CD8-positive, alpha-beta memory T cell (primary cell): Measurements from ENCODE around the gene PKHD1. TPM values are rescaled to one million over a fixed set of nuclear protein-coding genes. Genes with fewer than 3 reads are reported as not detected.

Experiments used
- CTCF ChIA-PET: fragments of 350-600 bp; sonication (Branson Sonifier 250); formaldehyde crosslinking; loops from one replicate; lab custom pipeline; 2021; ENCODE audit warnings: antibody characterized with exemption; lab: Charles Lee
- POLR2A ChIA-PET: fragments of 350-600 bp; sonication (Branson Sonifier 250); formaldehyde crosslinking; loops from one replicate; lab custom pipeline; 2021; ENCODE audit warnings: antibody characterized with exemption; lab: Charles Lee
- DNase-seq, 5 donors: peaks; one replicate each; pipeline versions ENCODE4 v3.0.0 to v3.0.0-alpha.2; 2020 to 2022; ENCODE audit warnings: mixed read lengths in 1 of 5
- H3K27ac ChIP-seq: one replicate; pipeline ENCODE4 v1.7.0; 2013; ENCODE audit warnings: low read depth, mild to moderate bottlenecking, low read length, moderate library complexity
- H3K27me3 ChIP-seq: 2 replicates; pipeline ENCODE4 v1.7.0; 2013; ENCODE audit warnings: low read length, mild to moderate bottlenecking; ENCODE audit not compliant: insufficient read depth, poor library complexity, severe bottlenecking
- H3K36me3 ChIP-seq: 2 replicates; pipeline ENCODE4 v1.7.0; 2013; ENCODE audit warnings: mild to moderate bottlenecking, low read length, moderate library complexity; ENCODE audit not compliant: insufficient read depth
- H3K4me1 ChIP-seq: 2 replicates; pipeline ENCODE4 v1.7.0; 2013; ENCODE audit warnings: mild to moderate bottlenecking, low read length, moderate library complexity; ENCODE audit not compliant: insufficient read depth
- H3K4me3 ChIP-seq: 2 replicates; pipeline ENCODE4 v1.7.0; 2013; ENCODE audit warnings: mild to moderate bottlenecking, low read length
- H3K9me3 ChIP-seq: 2 replicates; pipeline ENCODE4 v1.7.0; 2013; ENCODE audit warnings: mild to moderate bottlenecking, low read length
- H3K27ac Mint-ChIP-seq, 8 donors: one replicate each; pipeline ENCODE4 v1.8.0; 2020 to 2021; ENCODE audit warnings: mixed read lengths in 8 of 8, mild to moderate bottlenecking in 6 of 8, inconsistent platforms in 3 of 8, moderate library complexity in 3 of 8
- H3K27me3 Mint-ChIP-seq, 2 donors: one replicate each; pipeline ENCODE4 v1.8.0; 2020 to 2021; ENCODE audit warnings: mixed read lengths in 2 of 2, mild to moderate bottlenecking in 1 of 2, moderate library complexity in 1 of 2
- H3K36me3 Mint-ChIP-seq, 3 donors: one replicate each; pipeline ENCODE4 v1.8.0; 2020 to 2021; ENCODE audit warnings: mixed read lengths in 3 of 3, inconsistent platforms in 1 of 3, mild to moderate bottlenecking in 1 of 3
- H3K4me1 Mint-ChIP-seq, 3 donors: one replicate each; pipeline ENCODE4 v1.8.0; 2020 to 2021; ENCODE audit warnings: mixed read lengths in 3 of 3, inconsistent platforms in 1 of 3, mild to moderate bottlenecking in 1 of 3
- H3K4me3 Mint-ChIP-seq, 7 donors: one replicate each; pipeline ENCODE4 v1.8.0; 2020 to 2021; ENCODE audit warnings: mixed read lengths in 7 of 7, mild to moderate bottlenecking in 6 of 7, moderate library complexity in 4 of 7, inconsistent platforms in 2 of 7
- H3K9me3 Mint-ChIP-seq, 5 donors: one replicate each; pipeline ENCODE4 v1.8.0; 2020 to 2022; ENCODE audit warnings: mixed read lengths in 5 of 5, mild to moderate bottlenecking in 3 of 5, moderate library complexity in 2 of 5, inconsistent platforms in 1 of 5
- polyA plus RNA-seq: library from polyadenylated mRNA; unstranded; fragments of 300-500 nt; fragmentation: Illumina TruSeq; gene quantifications from one replicate; pipeline ENCODE4 v1.2.3, GENCODE V29; 2021
- total RNA-seq, 2 experiments: library from RNA; stranded (reverse); gene quantifications; one replicate each; pipeline ENCODE4 v1.2.3, GENCODE V29; 2021

The PKHD1 gene
- total RNA-seq (not detected), polyA plus RNA-seq (not detected)

DNA sequence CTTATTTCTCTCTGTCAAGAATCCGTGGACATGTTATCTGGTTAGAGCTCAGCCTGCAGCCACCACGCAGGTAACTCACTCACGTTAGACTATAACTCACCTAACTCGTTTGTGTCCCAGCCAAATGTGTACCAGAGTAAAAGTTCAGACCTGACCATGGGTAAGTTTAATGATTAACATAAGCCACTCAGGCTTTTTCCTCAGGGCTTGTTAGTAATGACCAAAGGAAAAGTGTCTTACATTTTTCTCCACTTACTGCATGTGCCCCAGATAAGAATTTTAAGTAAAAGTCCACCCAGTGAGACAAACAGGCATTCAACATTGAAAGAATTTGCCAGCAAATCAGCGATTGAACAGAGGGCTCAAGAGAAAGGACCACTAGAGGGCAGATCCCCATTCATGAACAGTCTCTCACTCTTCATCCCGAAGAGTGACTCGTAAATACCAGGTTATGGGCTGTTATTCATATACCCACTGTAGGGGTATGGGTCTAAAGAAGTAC is at the start of gene PKHD1:
TSS of gene PKHD1 (minus strand) at position 116 of the 502 bp plus-strand sequence. CDS start 2,680 bp downstream, outside the sequence.
- Mint-ChIP-seq H3K9me3 (peaks cover 0 to 2% (median 0%) of the 10 kb centered on the region in 5 donors), H3K4me1 (no peaks in the 10 kb centered on the region), H3K27ac (peak within 1 kb of the TSS in 1 of 8 donors; percentile 44), H3K36me3 (no peaks in the 10 kb centered on the region), H3K4me3 (no peak within 1 kb of the TSS), H3K27me3 (peaks cover 4 to 27% of the 10 kb centered on the region in 2 donors)
- H3K4me1 ChIP-seq, result no peaks in the 10 kb centered on the region
- ChIA-PET CTCF (no interaction called here), POLR2A (no interaction called here)
- DNase-seq, result no peak
- no peaks in the 10 kb centered on the region for H3K36me3 ChIP-seq
- no peaks in the 10 kb centered on the region for H3K27me3 ChIP-seq
- H3K27ac ChIP-seq, result no peak within 1 kb of the TSS
- no peak within 1 kb of the TSS for H3K4me3 ChIP-seq
- no peaks in the 10 kb centered on the region for H3K9me3 ChIP-seq

DNA sequence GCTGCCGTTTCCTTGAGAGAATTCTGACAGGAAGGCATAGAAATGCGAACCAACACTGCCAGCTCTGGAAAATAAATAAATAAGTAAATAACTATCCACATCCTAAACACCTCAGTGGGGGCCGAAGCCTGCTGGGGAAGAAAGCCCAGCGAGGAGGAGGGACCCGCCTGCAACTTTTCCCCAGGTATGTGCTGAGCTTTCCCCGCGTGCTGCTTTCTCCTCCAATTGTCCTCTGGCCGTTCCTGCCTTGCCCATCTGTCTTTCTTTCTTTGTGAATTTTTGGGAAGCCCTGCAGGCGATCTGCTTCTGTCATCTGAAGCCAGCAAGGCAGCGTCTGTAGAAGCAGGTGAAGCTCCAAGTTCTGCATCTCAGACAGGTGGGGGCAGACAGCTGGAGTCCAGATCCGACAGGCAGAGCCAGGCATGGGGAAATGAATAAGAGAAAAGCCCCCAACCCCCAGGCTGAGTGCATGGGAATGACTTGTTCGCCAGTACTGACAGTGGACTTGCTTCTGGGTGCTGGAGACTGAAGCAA is 49.6 kb upstream of the PKHD1 start:
- H3K4me3 ChIP-seq, result no peak overlapping the region
- no peak overlapping the region for H3K27ac ChIP-seq
- H3K9me3 ChIP-seq, result no peaks in the 10 kb centered on the region
- H3K27me3 ChIP-seq, result peaks cover 6% of the 10 kb centered on the region
- Mint-ChIP-seq H3K4me1 (peaks cover 0 to 7% (median 4%) of the 10 kb centered on the region in 3 donors), H3K27ac (no peak overlapping the region), H3K36me3 (peaks cover 0 to 2% (median 0%) of the 10 kb centered on the region in 3 donors), H3K4me3 (no peak overlapping the region), H3K27me3 (peaks cover 5 to 14% of the 10 kb centered on the region in 2 donors), H3K9me3 (no peaks in the 10 kb centered on the region)
- CTCF ChIA-PET, result no interaction called here
- POLR2A ChIA-PET, result no interaction called here
- DNase-seq, result no peak
- H3K36me3 ChIP-seq, result no peaks in the 10 kb centered on the region
- H3K4me1 ChIP-seq, result no peaks in the 10 kb centered on the region

DNA sequence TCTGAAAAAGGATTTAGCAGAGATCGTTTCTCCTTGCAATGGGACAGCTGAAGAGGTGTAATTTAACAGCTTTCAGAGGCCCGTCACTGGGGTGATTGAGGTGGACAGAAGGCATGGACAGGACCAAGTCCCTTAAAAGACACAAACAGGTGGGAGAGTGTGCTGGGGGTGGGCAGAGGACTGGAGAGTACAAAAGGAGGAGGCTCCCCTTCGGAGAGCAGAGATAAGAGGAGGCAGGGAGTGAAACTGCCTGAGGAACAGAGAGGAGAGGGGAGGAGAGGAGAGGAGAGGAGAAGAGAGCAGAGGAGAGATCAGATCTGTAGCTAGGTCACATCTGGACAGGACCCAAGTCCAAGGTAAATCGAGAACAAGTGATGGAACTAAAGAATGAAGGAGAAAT is 48.6 kb upstream of the PKHD1 start:
- Histone ChIP-seq H3K27ac (no peak overlapping the region), H3K4me3 (no peak overlapping the region), H3K27me3 (peaks cover 3% of the 10 kb centered on the region), H3K36me3 (no peaks in the 10 kb centered on the region), H3K4me1 (no peaks in the 10 kb centered on the region), H3K9me3 (no peaks in the 10 kb centered on the region)
- Mint-ChIP-seq H3K4me3 (no peak overlapping the region), H3K4me1 (peaks cover 0 to 7% (median 4%) of the 10 kb centered on the region in 3 donors), H3K27ac (no peak overlapping the region), H3K27me3 (peaks cover 5% of the 10 kb centered on the region in 2 donors), H3K36me3 (peaks cover 0 to 2% (median 0%) of the 10 kb centered on the region in 3 donors), H3K9me3 (no peaks in the 10 kb centered on the region)
- DNase-seq, result no peak
- ChIA-PET CTCF (no interaction called here), POLR2A (no interaction called here)

DNA sequence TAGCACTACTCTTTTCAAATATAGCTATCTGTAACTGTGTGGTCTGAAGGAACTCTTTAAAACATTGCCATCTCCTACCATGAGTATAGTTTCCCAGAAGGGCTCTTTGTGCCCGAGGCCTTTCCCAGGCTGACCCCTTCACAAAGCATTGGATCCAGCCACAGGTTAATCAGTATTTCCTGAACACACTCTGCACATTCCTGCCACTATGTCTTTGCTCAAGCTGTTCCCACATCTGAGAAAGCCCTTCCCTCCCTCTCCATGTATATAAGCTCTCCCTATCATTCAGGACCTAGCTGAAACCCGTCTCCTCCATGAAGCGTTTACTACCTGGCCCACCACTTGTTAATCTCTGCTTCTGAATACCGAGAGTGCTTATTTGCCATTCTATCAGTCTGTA is 47.8 kb upstream of the PKHD1 start:
- Histone ChIP-seq H3K4me3 (no peak overlapping the region), H3K9me3 (no peaks in the 10 kb centered on the region), H3K27ac (no peak overlapping the region), H3K36me3 (no peaks in the 10 kb centered on the region), H3K4me1 (no peaks in the 10 kb centered on the region), H3K27me3 (peaks cover 3% of the 10 kb centered on the region)
- no peaks in the 10 kb centered on the region for H3K9me3 Mint-ChIP-seq
- peaks cover 0 to 2% (median 0%) of the 10 kb centered on the region in 3 donors for H3K36me3 Mint-ChIP-seq
- peaks cover 0 to 7% (median 4%) of the 10 kb centered on the region in 3 donors for H3K4me1 Mint-ChIP-seq
- peaks cover 1 to 5% of the 10 kb centered on the region in 2 donors for H3K27me3 Mint-ChIP-seq
- CTCF ChIA-PET, result no interaction called here
- no peak overlapping the region for H3K4me3 Mint-ChIP-seq
- POLR2A ChIA-PET, result no interaction called here
- DNase-seq, result no peak
- no peak overlapping the region for H3K27ac Mint-ChIP-seq

GRCh38 chr6:52134011-52134410 is 46.6 kb upstream of the PKHD1 start:
- Histone ChIP-seq H3K4me3 (no peak overlapping the region), H3K9me3 (no peaks in the 10 kb centered on the region), H3K4me1 (no peaks in the 10 kb centered on the region), H3K36me3 (no peaks in the 10 kb centered on the region), H3K27me3 (peaks cover 3% of the 10 kb centered on the region), H3K27ac (no peak overlapping the region)
- no peak for DNase-seq
- Mint-ChIP-seq H3K9me3 (no peaks in the 10 kb centered on the region), H3K27me3 (peaks cover 4 to 6% of the 10 kb centered on the region in 2 donors), H3K4me3 (peak overlapping the region in 2 of 7 donors; percentile 10 to 18), H3K4me1 (peaks cover 0 to 7% (median 4%) of the 10 kb centered on the region in 3 donors), H3K27ac (peak overlapping the region in 1 of 8 donors; percentile 13), H3K36me3 (peaks cover 0 to 2% (median 0%) of the 10 kb centered on the region in 3 donors)
- CTCF ChIA-PET, result no interaction called here
- POLR2A ChIA-PET, result no interaction called here

- Histone ChIP-seq H3K27ac (no peak overlapping the region), H3K4me3 (no peak overlapping the region), H3K4me1 (no peaks in the 10 kb centered on the region), H3K27me3 (peaks cover 3% of the 10 kb centered on the region), H3K36me3 (no peaks in the 10 kb centered on the region), H3K9me3 (no peaks in the 10 kb centered on the region)
- DNase-seq, result no peak
- ChIA-PET CTCF (no interaction called here), POLR2A (no interaction called here)
- Mint-ChIP-seq H3K4me1 (peaks cover 0 to 7% (median 4%) of the 10 kb centered on the region in 3 donors), H3K27me3 (peaks cover 5 to 12% of the 10 kb centered on the region in 2 donors), H3K9me3 (no peaks in the 10 kb centered on the region), H3K36me3 (peaks cover 0 to 2% (median 0%) of the 10 kb centered on the region in 3 donors), H3K27ac (peak overlapping the region in 1 of 8 donors; percentile 29), H3K4me3 (no peak overlapping the region)
Measured at GRCh38 chr6:52133324-52133723, 45.9 kb upstream of the PKHD1 start.

GRCh38 chr6:52132292-52132691 is 44.9 kb upstream of the PKHD1 start:
- H3K9me3 Mint-ChIP-seq, result no peaks in the 10 kb centered on the region
- CTCF ChIA-PET, result no interaction called here

GRCh38 chr6:52130440-52130839 is 43.0 kb upstream of the PKHD1 start:
- no peak overlapping the region for H3K27ac Mint-ChIP-seq
- no peak overlapping the region for H3K4me3 ChIP-seq
- CTCF ChIA-PET, result no interaction called here
- H3K9me3 ChIP-seq, result no peaks in the 10 kb centered on the region
- no peak for DNase-seq
- H3K27ac ChIP-seq, result no peak overlapping the region
- peaks cover 0 to 7% (median 4%) of the 10 kb centered on the region in 3 donors for H3K4me1 Mint-ChIP-seq
- peaks cover 7% of the 10 kb centered on the region for H3K27me3 ChIP-seq
- POLR2A ChIA-PET, result no interaction called here
- no peaks in the 10 kb centered on the region for H3K4me1 ChIP-seq
- no peaks in the 10 kb centered on the region for H3K36me3 ChIP-seq
- peaks cover 4 to 23% of the 10 kb centered on the region in 2 donors for H3K27me3 Mint-ChIP-seq
- no peak overlapping the region for H3K4me3 Mint-ChIP-seq
- H3K9me3 Mint-ChIP-seq, result no peaks in the 10 kb centered on the region
- no peaks in the 10 kb centered on the region for H3K36me3 Mint-ChIP-seq

More at GRCh38 chr6:52132292-52132691, 44.9 kb upstream of the PKHD1 start:
- Mint-ChIP-seq H3K36me3 (peaks cover 0 to 2% (median 0%) of the 10 kb centered on the region in 3 donors), H3K4me3 (no peak overlapping the region), H3K27me3 (peaks cover 5 to 22% of the 10 kb centered on the region in 2 donors), H3K27ac (no peak overlapping the region), H3K4me1 (peaks cover 0 to 7% (median 4%) of the 10 kb centered on the region in 3 donors)
- Histone ChIP-seq H3K9me3 (no peaks in the 10 kb centered on the region), H3K4me1 (no peaks in the 10 kb centered on the region), H3K27me3 (peaks cover 3% of the 10 kb centered on the region), H3K4me3 (no peak overlapping the region), H3K36me3 (no peaks in the 10 kb centered on the region), H3K27ac (no peak overlapping the region)
- no peak for DNase-seq
- POLR2A ChIA-PET, result no interaction called here
